MM.1S (cell line): ENCODE data around the gene GPR89A.

Experiments used
- DNase-seq: peaks from one replicate; pipeline ENCODE4 v3.0.0-alpha.2; 2015
- H2AFZ ChIP-seq: fragments of 300-600 bp; sonication (generic); 2 replicates; pipeline ENCODE4 v1.6.0; 2016; ENCODE audit warnings: antibody characterized with exemption, low read length
- H3F3A ChIP-seq: fragments of 300-600 bp; sonication (generic); 2 replicates; pipeline ENCODE4 v1.6.1; 2016; ENCODE audit warnings: mild to moderate bottlenecking, antibody characterized with exemption, low read length, moderate library complexity, mixed read lengths; ENCODE audit not compliant: insufficient read depth
- H3K27ac ChIP-seq: fragments of 300-600 bp; sonication (generic); 2 replicates; pipeline ENCODE4 v1.5.1; 2016; ENCODE audit warnings: mild to moderate bottlenecking, low read length
- H3K27me3 ChIP-seq: fragments of 300-600 bp; sonication (generic); replicated peaks from 2 replicates; pipeline ENCODE4 v1.6.0; 2016; ENCODE audit warnings: low read length; ENCODE audit not compliant: insufficient read depth
- H3K36me3 ChIP-seq: fragments of 300-600 bp; sonication (generic); replicated peaks from 2 replicates; pipeline ENCODE4 v1.6.1; 2016; ENCODE audit warnings: mild to moderate bottlenecking, low read length, mixed read lengths; ENCODE audit not compliant: insufficient read depth
- H3K4me1 ChIP-seq: fragments of 300-600 bp; sonication (generic); 2 replicates; pipeline ENCODE4 v1.6.1; 2016; ENCODE audit warnings: low read length, mixed read lengths
- H3K4me2 ChIP-seq: fragments of 300-600 bp; sonication (generic); 2 replicates; pipeline ENCODE4 v1.6.0; 2016; ENCODE audit warnings: low read depth, low read length
- H3K4me3 ChIP-seq: fragments of 300-600 bp; sonication (generic); 2 replicates; pipeline ENCODE4 v1.5.1; 2016; ENCODE audit warnings: low read length, mixed read lengths
- H3K79me2 ChIP-seq: fragments of 300-600 bp; sonication (generic); 2 replicates; pipeline ENCODE4 v1.6.1; 2016; ENCODE audit warnings: mixed run types, low read length, mixed read lengths
- H3K9ac ChIP-seq: fragments of 300-600 bp; sonication (generic); 2 replicates; pipeline ENCODE4 v1.6.1; 2016; ENCODE audit warnings: low read length, mixed read lengths
- H3K9me2 ChIP-seq: fragments of 300-600 bp; sonication (generic); replicated peaks from 2 replicates; pipeline ENCODE4 v1.6.1; 2016; ENCODE audit warnings: mild to moderate bottlenecking, low read length, mixed read lengths; ENCODE audit not compliant: insufficient read depth
- H3K9me3 ChIP-seq: fragments of 300-600 bp; sonication (generic); replicated peaks from 2 replicates; pipeline ENCODE4 v1.6.1; 2016; ENCODE audit warnings: mild to moderate bottlenecking, low read length, mixed read lengths; ENCODE audit not compliant: insufficient read depth
- H4K20me1 ChIP-seq: fragments of 300-600 bp; sonication (generic); 2 replicates; pipeline ENCODE4 v1.6.1; 2016; ENCODE audit warnings: mild to moderate bottlenecking, low read length, moderate library complexity, mixed read lengths; ENCODE audit not compliant: insufficient read depth
- EZH2 ChIP-seq: fragments of 300-600 bp; sonication (generic); optimal IDR thresholded peaks from 2 replicates; pipeline ENCODE3; 2017; ENCODE audit warnings: low read depth, mild to moderate bottlenecking, antibody characterized with exemption, low read length, mixed read lengths
- EZH2phosphoT487 ChIP-seq: fragments of 300-600 bp; sonication (generic); IDR thresholded peaks from 2 replicates; pipeline ENCODE4 v1.6.1; 2018; ENCODE audit warnings: antibody characterized with exemption, low read length
- TF ChIP-seq, protein P1 (sequence below): fragments of 300-600 bp; sonication (generic); IDR thresholded peaks from 2 replicates; pipeline ENCODE4 v1.5.1; 2016; ENCODE audit warnings: antibody characterized with exemption, low read length, mixed read lengths

The GPR89A gene

DNA sequence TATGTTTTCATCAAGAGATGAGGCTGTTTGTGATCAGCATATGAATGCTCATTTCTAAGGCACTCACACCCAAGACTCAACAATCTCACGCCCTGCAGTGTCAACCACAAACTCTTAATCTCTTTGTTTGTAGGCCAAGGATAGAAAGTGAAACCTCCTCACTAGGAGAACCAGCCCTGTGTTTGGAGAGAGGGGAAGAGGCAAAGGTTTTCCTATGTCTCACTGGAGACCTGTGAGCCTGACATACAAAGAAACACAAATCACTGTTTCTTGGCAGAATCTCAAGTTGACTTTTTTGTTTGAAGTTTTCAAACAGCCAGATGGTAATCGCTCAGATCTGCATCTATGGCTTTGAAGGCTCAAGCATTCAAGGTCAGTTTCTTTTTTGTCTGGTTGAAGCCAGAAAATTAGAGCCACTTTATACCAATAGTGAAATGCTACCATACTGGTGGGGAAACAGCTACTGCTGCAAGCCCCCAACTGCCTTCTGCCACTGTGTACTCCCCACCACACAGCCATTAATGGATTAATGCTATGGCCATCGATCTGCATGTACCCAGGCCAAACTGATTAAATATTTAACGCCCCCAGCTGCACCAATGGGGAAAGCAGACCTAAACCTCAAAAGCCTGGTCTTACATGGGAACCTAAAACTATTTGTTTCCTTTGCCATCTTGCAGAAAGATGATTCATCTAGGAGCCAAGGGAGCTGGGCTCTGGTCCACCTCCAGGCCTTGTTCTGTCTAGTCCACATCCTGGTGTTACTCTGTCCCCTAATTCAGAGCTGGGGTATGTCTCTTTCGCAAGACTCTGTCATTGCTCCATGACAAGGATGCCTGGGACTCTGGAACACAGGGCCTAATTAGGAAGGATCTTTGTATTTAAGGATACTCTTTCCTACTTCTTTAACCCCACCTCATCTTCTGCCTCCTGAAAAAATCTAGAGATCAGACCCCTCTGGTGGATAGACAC lies 83.1 kb downstream of the GPR89A start:
- H2AFZ ChIP-seq: no peak overlapping the region
- H3K4me2 ChIP-seq: peak overlapping the region; percentile 63
- no peaks in the 10 kb centered on the region for H4K20me1 ChIP-seq
- H3K27me3 ChIP-seq: no peaks in the 10 kb centered on the region
- peak overlapping the region; percentile 1; the same call in 1 of the 2 replicates for H3K4me3 ChIP-seq
- no peaks in the 10 kb centered on the region for H3K36me3 ChIP-seq
- H3K9me3 ChIP-seq: no peaks in the 10 kb centered on the region
- no peaks in the 10 kb centered on the region for H3K9me2 ChIP-seq
- H3F3A ChIP-seq: peaks cover 21% of the 10 kb centered on the region
- H3K79me2 ChIP-seq: no peaks in the 10 kb centered on the region
- H3K27ac ChIP-seq: peak overlapping the region; percentile 35; the same call in 1 of the 2 replicates
- peak; percentile 94 for DNase-seq
- TF ChIP-seq EZH2: no peak
- TF ChIP-seq, protein P1, sequence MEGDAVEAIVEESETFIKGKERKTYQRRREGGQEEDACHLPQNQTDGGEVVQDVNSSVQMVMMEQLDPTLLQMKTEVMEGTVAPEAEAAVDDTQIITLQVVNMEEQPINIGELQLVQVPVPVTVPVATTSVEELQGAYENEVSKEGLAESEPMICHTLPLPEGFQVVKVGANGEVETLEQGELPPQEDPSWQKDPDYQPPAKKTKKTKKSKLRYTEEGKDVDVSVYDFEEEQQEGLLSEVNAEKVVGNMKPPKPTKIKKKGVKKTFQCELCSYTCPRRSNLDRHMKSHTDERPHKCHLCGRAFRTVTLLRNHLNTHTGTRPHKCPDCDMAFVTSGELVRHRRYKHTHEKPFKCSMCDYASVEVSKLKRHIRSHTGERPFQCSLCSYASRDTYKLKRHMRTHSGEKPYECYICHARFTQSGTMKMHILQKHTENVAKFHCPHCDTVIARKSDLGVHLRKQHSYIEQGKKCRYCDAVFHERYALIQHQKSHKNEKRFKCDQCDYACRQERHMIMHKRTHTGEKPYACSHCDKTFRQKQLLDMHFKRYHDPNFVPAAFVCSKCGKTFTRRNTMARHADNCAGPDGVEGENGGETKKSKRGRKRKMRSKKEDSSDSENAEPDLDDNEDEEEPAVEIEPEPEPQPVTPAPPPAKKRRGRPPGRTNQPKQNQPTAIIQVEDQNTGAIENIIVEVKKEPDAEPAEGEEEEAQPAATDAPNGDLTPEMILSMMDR: no peak
- no peak for TF ChIP-seq EZH2phosphoT487
- H3K9ac ChIP-seq: no peak overlapping the region
- H3K4me1 ChIP-seq: peaks cover 27% of the 10 kb centered on the region

DNA sequence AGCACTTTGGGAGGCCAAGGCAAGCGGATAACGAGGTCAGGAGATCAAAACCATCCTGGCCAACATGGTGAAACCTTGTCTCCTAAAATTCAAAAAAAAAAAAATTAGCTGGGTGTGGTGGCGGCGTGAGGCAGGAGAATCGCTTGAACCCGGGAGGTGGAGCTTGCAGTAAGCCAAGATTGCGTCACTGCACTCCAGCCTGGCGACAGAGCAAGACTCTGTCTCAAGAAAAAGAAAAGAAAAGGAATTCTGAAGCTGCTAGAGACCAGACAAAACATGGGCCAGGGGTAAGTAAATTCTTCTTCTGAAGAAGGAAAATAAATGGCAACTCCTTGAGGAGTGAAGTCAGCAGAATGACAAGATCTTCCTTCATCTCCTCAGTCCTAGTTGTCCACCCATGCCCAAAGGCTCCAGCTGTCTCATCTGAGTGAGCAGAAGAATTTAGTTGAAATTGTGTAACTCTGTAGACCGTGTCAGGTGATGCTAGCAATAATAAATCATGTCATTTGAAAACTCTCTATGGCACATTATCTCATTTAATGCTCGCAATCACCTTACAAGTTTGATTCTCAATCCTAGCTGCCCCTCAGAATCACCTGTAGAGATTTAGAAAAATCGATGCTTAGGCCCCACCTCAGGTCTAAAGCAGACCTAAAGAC lies 85.1 kb downstream of the GPR89A start:
- Histone ChIP-seq H2AFZ (no peak overlapping the region), H3F3A (peaks cover 21% of the 10 kb centered on the region), H3K4me3 (no peak overlapping the region), H3K9me3 (no peaks in the 10 kb centered on the region), H3K27ac (no peak overlapping the region), H3K9ac (no peak overlapping the region), H3K9me2 (no peaks in the 10 kb centered on the region), H3K36me3 (no peaks in the 10 kb centered on the region), H3K79me2 (no peaks in the 10 kb centered on the region), H3K4me1 (peaks cover 27% of the 10 kb centered on the region), H4K20me1 (no peaks in the 10 kb centered on the region), H3K4me2 (no peak overlapping the region), H3K27me3 (no peaks in the 10 kb centered on the region)
- no peak for DNase-seq
- no peak for TF ChIP-seq EZH2
- TF ChIP-seq, protein P1: no peak
- TF ChIP-seq EZH2phosphoT487: no peak

DNA sequence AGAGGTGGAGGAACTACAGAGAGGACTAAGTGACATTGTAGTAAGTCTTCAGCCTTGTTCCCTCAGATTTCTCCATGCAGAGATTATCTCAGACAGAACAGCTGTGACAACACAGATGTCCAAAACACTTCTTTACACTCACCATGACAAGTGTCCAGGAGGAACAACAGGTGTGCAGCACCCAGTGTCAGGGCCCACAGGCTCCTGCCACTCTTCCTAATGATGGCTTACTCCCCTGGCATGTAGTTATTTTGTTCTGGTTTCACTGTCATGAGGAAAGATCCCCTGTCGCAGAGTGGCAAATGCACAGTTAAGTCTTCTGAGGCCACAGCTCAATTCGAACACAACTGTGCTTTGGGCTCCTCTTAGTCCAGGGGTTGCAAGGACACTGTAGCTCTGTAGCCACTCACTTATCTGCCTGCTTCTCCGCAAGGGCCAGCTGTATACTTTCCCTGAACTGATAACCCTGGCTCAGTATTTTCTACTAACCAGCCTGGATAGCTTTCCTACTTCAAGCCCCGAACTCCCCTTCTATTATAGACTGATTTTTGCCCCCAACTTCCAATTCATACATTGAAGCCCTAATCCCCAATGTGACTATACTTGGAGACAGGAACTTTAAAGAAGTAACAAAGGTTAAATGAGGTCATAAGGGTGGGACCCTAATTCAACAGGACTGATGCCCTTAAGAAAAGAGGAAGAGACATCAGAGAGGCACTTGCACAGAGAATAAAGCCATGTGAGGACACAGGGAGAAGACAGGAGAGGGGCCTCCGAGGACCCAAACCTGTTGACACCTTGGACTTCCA lies 88.2 kb downstream of the GPR89A start:
- H3K9ac ChIP-seq: no peak overlapping the region
- H3K9me2 ChIP-seq: no peaks in the 10 kb centered on the region
- H3K4me1 ChIP-seq: peaks cover 7% of the 10 kb centered on the region
- H3K79me2 ChIP-seq: no peaks in the 10 kb centered on the region
- DNase-seq: no peak
- H3K4me3 ChIP-seq: no peak overlapping the region
- H2AFZ ChIP-seq: no peak overlapping the region
- no peaks in the 10 kb centered on the region for H4K20me1 ChIP-seq
- no peak overlapping the region for H3K27ac ChIP-seq
- TF ChIP-seq EZH2 (no peak), EZH2phosphoT487 (no peak)
- TF ChIP-seq, protein P1: no peak
- H3F3A ChIP-seq: peaks cover 2% of the 10 kb centered on the region; the same call in 1 of the 2 replicates
- H3K36me3 ChIP-seq: no peaks in the 10 kb centered on the region
- no peak overlapping the region for H3K4me2 ChIP-seq
- no peaks in the 10 kb centered on the region for H3K27me3 ChIP-seq
- H3K9me3 ChIP-seq: no peaks in the 10 kb centered on the region
